Prostate gland (tissue), 2 donors: Measurements from ENCODE around the gene MYH15.

Source experiments
- POLR2A ChIP-seq: fragments of 450-650 bp; IDR thresholded peaks from one replicate; pipeline ENCODE4 v1.6.1; 2016; ENCODE audit warnings: antibody characterized with exemption, mild to moderate bottlenecking
- POLR2AphosphoS5 ChIP-seq: sonication (generic); formaldehyde crosslinking; IDR thresholded peaks from one replicate; pipeline ENCODE4 v1.6.1; 2017; ENCODE audit warnings: antibody characterized with exemption
- TF ChIP-seq, protein P1 (sequence below), 4 experiments: fragments of 200-600 bp in 2 of 4; fragments of 450-650 bp in 2 of 4; sonication (generic) in 2 of 4; IDR thresholded peaks; 1 replicate in 3 of 4; 2 replicates in 1 of 4; pipeline ENCODE4 v1.5.1; 2016 to 2019; ENCODE audit warnings: antibody characterized with exemption in 4 of 4, mild to moderate bottlenecking in 2 of 4, moderate library complexity in 2 of 4

DNA sequence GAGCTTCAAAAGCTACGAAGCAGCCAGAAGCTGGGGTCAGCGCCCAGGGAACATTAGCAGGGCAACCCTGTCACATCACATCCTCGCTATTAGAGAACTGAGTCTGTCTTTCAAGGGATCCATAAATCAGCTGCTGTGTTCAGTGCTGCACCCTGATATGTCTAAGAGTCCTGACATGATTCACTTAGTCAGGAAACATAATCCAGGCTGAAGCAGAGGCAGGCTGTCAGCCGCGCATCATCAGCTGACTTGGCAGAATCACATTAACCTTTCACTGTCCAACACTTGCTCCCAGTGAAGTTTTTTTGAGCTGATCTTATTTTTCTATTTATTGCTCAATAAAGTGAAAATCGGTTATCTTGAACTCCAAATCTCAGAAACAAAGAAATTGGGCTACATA is 23.5 kb downstream of the MYH15 start:
- TF ChIP-seq, protein P1, sequence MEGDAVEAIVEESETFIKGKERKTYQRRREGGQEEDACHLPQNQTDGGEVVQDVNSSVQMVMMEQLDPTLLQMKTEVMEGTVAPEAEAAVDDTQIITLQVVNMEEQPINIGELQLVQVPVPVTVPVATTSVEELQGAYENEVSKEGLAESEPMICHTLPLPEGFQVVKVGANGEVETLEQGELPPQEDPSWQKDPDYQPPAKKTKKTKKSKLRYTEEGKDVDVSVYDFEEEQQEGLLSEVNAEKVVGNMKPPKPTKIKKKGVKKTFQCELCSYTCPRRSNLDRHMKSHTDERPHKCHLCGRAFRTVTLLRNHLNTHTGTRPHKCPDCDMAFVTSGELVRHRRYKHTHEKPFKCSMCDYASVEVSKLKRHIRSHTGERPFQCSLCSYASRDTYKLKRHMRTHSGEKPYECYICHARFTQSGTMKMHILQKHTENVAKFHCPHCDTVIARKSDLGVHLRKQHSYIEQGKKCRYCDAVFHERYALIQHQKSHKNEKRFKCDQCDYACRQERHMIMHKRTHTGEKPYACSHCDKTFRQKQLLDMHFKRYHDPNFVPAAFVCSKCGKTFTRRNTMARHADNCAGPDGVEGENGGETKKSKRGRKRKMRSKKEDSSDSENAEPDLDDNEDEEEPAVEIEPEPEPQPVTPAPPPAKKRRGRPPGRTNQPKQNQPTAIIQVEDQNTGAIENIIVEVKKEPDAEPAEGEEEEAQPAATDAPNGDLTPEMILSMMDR (IDR thresholded peaks at IDR 0.05), result no peak
- TF ChIP-seq POLR2A (no peak), POLR2AphosphoS5 (no peak)
